ENCODE data around the gene ZNF141.

DNA sequence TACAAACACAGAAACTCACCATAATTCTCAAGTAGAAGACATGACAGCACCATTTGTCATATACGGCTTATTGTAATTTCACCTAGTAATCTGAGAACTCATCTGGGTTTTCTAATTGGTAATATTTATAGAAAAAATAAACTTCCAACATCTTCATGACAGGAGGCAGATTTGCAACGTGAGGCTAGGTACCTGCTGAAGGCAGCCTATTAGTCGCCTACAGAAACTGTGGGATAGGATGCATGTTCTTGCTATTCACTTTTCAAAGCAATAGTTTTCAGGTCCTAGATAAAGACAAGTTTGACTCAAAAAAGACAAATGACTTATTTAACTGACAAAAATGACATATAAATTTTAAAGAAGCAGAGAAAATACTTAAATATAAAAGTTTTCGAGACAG, 35.2 kb upstream of the ZNF141 start:
- no peak for TF ChIP-seq SNAI2 (CRISPR knock-in tag; IDR thresholded peaks at IDR 0.05)
- TF ChIP-seq, protein P1, sequence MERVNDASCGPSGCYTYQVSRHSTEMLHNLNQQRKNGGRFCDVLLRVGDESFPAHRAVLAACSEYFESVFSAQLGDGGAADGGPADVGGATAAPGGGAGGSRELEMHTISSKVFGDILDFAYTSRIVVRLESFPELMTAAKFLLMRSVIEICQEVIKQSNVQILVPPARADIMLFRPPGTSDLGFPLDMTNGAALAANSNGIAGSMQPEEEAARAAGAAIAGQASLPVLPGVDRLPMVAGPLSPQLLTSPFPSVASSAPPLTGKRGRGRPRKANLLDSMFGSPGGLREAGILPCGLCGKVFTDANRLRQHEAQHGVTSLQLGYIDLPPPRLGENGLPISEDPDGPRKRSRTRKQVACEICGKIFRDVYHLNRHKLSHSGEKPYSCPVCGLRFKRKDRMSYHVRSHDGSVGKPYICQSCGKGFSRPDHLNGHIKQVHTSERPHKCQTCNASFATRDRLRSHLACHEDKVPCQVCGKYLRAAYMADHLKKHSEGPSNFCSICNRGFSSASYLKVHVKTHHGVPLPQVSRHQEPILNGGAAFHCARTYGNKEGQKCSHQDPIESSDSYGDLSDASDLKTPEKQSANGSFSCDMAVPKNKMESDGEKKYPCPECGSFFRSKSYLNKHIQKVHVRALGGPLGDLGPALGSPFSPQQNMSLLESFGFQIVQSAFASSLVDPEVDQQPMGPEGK (CRISPR knock-in tag; IDR thresholded peaks at IDR 0.05; ENCODE audit: borderline replicate concordance), result no peak
- TF ChIP-seq POU6F1 (CRISPR knock-in tag; IDR thresholded peaks at IDR 0.05; ENCODE audit: borderline replicate concordance, low read depth), result no peak
- TF ChIP-seq ZFP3 (CRISPR knock-in tag; IDR thresholded peaks at IDR 0.05), result no peak
- TF ChIP-seq ZNF8 (CRISPR knock-in tag; IDR thresholded peaks at IDR 0.05), result no peak
- TF ChIP-seq, protein P2, sequence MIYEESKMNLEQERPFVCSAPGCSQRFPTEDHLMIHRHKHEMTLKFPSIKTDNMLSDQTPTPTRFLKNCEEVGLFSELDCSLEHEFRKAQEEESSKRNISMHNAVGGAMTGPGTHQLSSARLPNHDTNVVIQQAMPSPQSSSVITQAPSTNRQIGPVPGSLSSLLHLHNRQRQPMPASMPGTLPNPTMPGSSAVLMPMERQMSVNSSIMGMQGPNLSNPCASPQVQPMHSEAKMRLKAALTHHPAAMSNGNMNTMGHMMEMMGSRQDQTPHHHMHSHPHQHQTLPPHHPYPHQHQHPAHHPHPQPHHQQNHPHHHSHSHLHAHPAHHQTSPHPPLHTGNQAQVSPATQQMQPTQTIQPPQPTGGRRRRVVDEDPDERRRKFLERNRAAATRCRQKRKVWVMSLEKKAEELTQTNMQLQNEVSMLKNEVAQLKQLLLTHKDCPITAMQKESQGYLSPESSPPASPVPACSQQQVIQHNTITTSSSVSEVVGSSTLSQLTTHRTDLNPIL (CRISPR knock-in tag; IDR thresholded peaks at IDR 0.05; ENCODE audit: low read depth), result no peak
- no peak for TF ChIP-seq ARNTL (CRISPR knock-in tag; IDR thresholded peaks at IDR 0.05; ENCODE audit: borderline replicate concordance, low read depth)
- no peak for TF ChIP-seq ISL1 (CRISPR knock-in tag; IDR thresholded peaks at IDR 0.05)
- TF ChIP-seq RARB (CRISPR knock-in tag; IDR thresholded peaks at IDR 0.05), result no peak
- no peak for TF ChIP-seq PPARA (CRISPR knock-in tag; IDR thresholded peaks at IDR 0.05; ENCODE audit: borderline replicate concordance)
- no peak for TF ChIP-seq TCF4 (CRISPR knock-in tag; IDR thresholded peaks at IDR 0.05; ENCODE audit: borderline replicate concordance)
- TF ChIP-seq ZFP30 (CRISPR knock-in tag; IDR thresholded peaks at IDR 0.05), result no peak

All from SK-N-SH treated with all-trans-retinoic acid at 6 μM for 48 hours (cell line).